C1 segment of cervical spinal cord (tissue), 14 donors: ENCODE data around the gene SMARCA2.

Experiments used
- DNase-seq, 14 donors: peaks; one replicate each; lab custom pipeline; 2025; lab: John Stamatoyannopoulos, UW

Gene SMARCA2

DNA sequence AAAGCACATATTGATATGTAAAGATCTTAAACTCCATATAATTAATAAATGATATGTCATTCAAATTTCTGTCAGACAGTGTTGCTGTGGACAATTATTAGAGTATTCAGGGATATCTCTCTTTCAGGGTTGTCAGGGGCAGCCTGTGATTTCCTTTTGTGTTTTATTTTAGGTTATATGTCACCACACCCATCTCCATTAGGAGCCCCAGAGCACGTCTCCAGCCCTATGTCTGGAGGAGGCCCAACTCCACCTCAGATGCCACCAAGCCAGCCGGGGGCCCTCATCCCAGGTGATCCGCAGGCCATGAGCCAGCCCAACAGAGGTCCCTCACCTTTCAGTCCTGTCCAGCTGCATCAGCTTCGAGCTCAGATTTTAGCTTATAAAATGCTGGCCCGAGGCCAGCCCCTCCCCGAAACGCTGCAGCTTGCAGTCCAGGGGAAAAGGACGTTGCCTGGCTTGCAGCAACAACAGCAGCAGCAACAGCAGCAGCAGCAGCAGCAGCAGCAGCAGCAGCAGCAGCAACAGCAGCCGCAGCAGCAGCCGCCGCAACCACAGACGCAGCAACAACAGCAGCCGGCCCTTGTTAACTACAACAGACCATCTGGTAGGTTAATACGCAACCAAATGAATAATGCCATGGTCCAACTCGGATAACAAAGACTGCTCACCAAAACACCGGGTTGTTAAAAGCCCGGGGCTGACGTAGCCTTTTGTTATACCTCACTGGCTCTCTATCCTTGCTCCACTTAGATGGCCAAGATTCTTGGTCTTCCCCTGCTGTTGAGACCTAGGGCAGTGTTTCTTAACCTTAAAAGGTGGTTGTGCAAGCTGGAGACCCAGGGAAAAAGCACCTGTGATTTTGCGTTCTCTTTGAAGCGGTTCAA is 24.4 kb downstream of the SMARCA2 start:
- DNase-seq = no peak

DNA sequence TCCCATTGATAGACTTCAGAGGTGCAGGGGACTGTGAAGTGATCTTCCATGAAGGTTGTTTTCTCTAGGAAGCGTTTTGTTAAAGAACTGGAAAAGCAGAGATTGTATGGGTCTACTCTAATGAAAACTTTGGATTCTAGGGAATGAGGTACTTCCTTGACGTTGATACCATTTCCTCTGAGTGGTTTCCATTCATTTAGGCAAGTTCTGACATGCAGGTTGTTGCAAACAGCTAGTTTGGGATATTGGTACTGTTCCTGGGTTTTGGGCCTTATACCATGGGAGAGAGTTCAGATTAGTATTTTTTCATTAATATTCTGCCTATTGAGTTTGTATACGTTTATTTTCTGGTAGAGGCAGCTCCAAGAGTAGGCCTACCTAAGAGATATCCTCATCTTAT is 25.7 kb downstream of the SMARCA2 start:
- DNase-seq = no peak

- no peak for DNase-seq
Measured at GRCh38 chr9:2041736-2042135, 26.6 kb downstream of the SMARCA2 start.

DNA sequence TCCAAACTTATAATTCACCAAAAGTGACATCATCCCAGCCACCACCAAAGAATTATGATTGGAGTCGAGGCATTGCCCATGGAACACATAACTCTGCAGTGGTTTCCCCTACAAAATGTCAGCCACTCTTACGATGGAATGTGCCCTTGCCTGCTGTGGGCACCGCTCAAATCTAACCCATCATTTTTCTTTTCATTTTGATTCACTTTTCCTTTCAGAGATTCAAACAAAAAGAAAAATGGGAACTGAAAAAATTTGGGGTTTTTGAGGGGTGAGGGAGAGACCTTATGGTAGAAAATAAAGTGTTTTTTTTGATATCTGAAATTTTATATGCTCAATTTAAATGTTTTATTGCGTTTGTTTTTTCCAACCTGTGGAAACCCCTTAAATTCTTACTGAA is 28.1 kb downstream of the SMARCA2 start:
- no peak for DNase-seq

DNA sequence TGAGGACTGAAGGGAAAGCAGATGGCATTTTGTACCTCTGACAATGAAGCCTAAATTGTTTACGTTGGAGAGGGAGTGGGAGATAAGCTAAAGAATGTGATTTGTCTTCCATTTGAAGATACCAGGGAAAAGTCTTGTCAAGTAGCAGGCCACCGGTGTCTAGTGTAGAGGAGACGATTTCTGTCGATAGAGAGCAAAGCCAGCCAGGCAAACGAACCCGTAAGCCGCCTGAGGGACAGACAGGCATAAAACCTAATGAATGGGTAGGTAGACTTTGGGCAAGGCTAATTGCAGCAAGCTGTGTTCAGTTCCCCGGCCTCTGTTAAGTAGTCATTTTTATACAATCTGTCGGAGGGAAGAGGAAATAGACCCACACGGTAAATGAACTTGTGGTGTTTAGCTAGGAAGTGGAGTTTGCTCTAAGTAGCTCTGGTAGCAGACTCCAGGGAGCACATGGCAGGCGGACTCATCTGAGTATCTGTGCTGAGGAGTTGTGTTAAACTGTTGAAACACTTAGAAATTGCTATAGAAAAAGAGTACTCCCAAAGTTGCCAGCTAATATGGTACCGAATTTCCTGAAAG is 28.8 kb downstream of the SMARCA2 start:
- DNase-seq = no peak

DNA sequence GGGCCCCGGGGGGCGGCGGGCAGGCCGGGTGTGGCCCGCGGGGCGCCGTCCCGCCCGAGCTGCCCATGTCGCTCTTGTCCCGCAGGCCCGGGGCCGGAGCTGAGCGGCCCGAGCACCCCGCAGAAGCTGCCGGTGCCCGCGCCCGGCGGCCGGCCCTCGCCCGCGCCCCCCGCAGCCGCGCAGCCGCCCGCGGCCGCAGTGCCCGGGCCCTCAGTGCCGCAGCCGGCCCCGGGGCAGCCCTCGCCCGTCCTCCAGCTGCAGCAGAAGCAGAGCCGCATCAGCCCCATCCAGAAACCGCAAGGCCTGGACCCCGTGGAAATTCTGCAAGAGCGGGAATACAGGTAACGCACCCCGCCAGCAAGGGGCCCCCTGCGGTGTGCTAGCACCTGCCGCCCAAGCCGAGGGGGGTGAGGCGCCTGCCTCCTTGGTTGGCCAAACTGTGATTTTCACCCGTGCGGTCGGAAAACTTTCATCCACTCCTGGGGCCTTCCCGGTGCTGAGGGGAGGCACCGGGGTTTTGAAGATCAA is 32.1 kb downstream of the SMARCA2 start:
- DNase-seq = no peak

DNA sequence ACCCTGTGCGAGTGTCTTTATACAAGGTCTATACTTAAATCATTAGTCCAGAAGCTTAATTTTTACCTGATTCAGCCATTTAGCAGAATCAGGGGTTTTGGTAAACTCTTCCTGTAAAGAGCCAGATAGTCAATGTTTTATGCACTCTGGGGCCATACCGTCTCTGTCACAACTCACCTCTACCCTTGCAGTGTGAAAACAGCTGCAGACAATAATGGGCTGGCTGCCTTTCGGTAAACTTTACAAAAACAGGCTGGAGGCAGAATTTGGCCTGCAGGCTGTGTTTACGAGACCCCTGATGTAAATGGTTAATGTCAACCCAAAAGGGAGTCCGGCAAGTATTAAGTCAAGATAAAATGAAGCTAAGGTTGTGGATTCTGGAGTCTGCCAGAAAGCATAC is 32.8 kb downstream of the SMARCA2 start:
- DNase-seq = no peak

GRCh38 chr9:2050236-2050635 is 35.1 kb downstream of the SMARCA2 start:
- no peak for DNase-seq

DNA sequence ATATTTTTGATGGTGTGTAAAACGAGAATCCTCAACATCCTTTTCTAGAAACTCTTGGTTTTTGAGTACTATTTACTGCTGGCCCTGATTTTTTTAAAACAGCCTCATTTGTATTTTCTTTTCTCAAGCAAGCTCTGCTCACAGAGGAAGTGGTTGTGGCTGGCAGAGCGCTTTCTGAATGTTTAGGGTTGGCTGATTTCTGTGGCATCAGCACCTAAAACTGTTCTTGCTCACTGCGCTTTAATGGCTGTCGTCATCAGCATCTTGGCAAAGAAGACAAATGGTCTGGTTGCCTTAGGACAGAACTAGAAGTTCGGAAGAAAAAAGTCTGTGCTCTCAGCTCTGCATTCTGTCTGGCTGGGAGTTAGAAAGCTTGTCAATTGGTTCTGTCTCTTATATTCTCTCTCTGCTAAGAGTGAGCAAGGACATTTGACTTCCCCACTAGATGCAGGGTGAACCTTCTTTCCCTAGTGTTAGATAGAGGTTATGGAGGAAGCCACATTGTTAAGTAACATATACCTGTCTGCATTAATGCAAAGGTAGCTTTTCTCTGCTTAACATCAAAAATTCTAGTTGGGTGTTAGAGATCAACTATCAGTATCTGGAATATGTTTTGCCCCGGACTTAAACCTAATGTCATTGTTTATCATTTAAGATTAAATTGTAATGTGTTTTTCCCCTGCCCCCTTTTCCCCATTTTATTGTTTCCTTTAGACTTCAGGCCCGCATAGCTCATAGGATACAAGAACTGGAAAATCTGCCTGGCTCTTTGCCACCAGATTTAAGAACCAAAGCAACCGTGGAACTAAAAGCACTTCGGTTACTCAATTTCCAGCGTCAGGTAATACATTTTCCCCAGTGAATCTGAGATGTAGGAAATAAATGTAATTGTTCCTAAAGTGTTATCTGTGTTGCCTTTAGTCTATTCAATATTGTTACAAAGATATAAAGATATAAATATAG is 39.0 kb downstream of the SMARCA2 start:
- peak in 10 of 14 donors; percentile 8 to 58 (median 29) for DNase-seq

DNA sequence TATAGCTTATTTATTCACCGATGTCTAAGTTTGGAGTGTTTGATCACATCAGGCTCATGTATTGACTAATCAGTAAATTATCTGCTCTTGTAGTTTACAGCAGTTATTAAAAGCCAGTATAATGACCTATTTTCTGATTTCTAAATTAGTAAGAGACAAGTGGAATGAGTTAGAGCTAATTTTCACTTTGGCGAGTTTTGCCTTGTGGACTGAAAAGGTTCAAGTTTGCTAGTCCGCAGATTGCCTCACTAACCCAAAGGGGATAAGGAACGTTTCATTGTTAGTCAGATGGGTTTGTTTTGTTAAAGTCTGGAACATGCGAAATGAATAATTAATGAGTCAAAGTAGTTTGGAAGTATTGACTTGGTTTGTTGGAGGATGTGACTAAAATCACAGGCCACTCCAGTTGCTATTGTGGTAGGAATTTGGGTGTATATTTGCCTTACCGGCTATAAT is 40.1 kb downstream of the SMARCA2 start:
- no peak for DNase-seq

DNA sequence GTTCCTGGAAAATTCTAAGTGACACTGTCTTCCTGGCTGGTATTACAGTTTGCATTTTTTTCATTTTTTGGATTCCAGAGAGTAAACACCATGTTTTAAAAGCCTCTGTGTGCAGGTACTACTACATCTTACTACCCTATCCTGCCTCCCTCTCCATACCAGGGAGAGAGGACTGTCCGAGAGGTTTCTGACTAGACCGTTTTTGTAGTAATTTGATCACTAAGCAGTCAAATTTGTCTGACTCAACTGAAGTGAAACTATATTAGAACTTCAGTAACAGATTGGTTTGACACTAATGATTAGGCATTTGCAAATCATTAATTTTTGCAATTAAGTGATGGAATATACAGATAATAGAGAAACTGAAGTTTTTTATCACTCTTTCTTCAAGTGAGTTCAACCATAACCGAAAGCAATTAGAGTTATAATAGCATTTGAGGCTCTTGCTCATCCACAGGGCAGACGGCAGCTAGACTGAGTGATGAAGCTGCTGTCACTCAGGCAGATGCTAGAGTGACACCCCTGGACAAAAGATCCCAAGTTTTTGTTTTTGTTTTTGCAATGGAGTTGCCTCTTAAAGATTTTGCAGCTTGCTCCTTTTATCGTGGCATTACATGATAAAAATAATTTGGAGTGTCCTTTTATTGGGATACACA is 44.3 kb downstream of the SMARCA2 start:
- no peak for DNase-seq

GRCh38 chr9:2060424-2060823 is 45.3 kb downstream of the SMARCA2 start:
- DNase-seq = no peak

DNA sequence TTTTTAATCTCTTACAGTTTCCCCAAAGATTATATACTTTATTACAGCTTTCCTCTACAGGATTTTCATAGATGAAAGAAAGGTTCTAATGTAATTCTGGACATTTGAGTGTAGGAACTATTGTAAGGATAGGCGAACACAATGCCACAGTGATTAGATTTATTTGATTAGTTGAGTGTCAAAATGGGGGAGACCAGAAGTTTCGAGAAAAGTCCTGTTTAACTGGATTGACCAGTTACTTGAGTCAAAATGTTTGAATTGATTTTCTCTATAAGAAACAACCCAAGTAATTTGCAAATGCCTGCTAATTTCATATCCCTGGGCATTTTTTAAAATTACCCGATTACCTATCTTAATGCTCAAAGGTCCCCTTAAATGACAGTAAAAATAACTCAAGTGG is 50.6 kb downstream of the SMARCA2 start:
- no peak for DNase-seq

GRCh38 chr9:2066312-2067273 is 51.4 kb downstream of the SMARCA2 start:
- no peak for DNase-seq

GRCh38 chr9:2072752-2073405 is 57.7 kb downstream of the SMARCA2 start:
- no peak for DNase-seq

DNA sequence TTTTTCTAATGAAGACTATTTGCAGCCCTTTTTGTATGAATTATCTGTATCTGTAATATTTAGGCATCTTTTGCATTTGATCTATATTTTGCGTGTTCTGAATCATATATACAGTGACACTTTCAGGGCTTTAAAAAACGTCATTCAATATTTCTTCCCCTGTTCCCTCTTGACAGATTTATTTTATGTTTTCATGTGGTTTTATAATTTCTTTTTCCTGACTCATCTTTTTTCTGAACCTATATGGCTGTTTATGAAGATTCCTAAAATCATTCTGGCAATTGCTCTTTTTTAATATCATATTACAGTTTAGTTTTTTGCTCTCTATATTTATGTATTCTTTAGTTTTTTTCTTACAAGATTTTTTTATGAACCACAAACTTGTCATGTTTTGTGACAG is 67.6 kb downstream of the SMARCA2 start:
- no peak for DNase-seq

GRCh38 chr9:2083479-2083878 is 68.3 kb downstream of the SMARCA2 start:
- no peak for DNase-seq

GRCh38 chr9:2085716-2086115 is 70.6 kb downstream of the SMARCA2 start:
- DNase-seq = no peak

GRCh38 chr9:2086116-2086515 is 71.0 kb downstream of the SMARCA2 start:
- no peak for DNase-seq

GRCh38 chr9:2086971-2087370 is 71.8 kb downstream of the SMARCA2 start:
- no peak for DNase-seq
